Spinal cord (tissue), 10 donors: ENCODE results near the gene FEZ2. TPM values are rescaled to one million over a fixed set of nuclear protein-coding genes. Genes with fewer than 3 reads are reported as not detected.

ENCODE experiments used
- DNase-seq, 6 donors: peaks; one replicate each; pipeline versions ENCODE4 v3.0.0 to v3.0.0-alpha.2; 2013 to 2015; ENCODE audit warnings: low spot score in 6 of 6, low read depth in 4 of 6
- H3K27ac ChIP-seq: one replicate; pipeline ENCODE4 v1.5.1; 2013; ENCODE audit warnings: low read depth, low read length, control low read depth
- H3K27me3 ChIP-seq: one replicate; pipeline ENCODE4 v1.6.1; 2013; ENCODE audit warnings: low read length; ENCODE audit not compliant: control insufficient read depth, insufficient read depth
- H3K36me3 ChIP-seq: one replicate; pipeline ENCODE4 v1.6.1; 2013; ENCODE audit warnings: low read length; ENCODE audit not compliant: control insufficient read depth, insufficient read depth
- H3K4me1 ChIP-seq: one replicate; pipeline ENCODE4 v1.6.1; 2013; ENCODE audit warnings: low read length; ENCODE audit not compliant: control insufficient read depth, insufficient read depth
- H3K4me3 ChIP-seq: one replicate; pipeline ENCODE4 v1.5.1; 2013; ENCODE audit warnings: low read depth, low read length, control low read depth
- H3K9me3 ChIP-seq: one replicate; pipeline ENCODE4 v1.6.1; 2013; ENCODE audit warnings: low read length; ENCODE audit not compliant: control insufficient read depth, insufficient read depth
- WGBS: methylation state at CpG from one replicate; pipeline ENCODE4 v1.1.5; 2013; ENCODE audit warnings: missing lambda C conversion rate; ENCODE audit not compliant: insufficient coverage; 5-methylcytosine and 5-hydroxymethylcytosine counted together
- polyA plus RNA-seq, 2 donors: library from polyadenylated mRNA; unstranded; fragments of 120-200 nt; gene quantifications; one replicate each; pipeline ENCODE4 v1.2.1, GENCODE V29; 2013; ENCODE audit not compliant: insufficient read length in 2 of 2
- total RNA-seq, 2 donors: library from RNA; depleted of rRNA in 1 of 2; stranded (reverse); fragments of 120-200 nt in 1 of 2; fragments of >200 nt in 1 of 2; gene quantifications; one replicate each; pipeline versions ENCODE4 v1.2.3 to v1.2.4, GENCODE V29; 2013 to 2014
- donor health status: healthy.

Gene FEZ2
- total and polyA plus RNA-seq, 4 donors = 79.6 to 133 (median 110) TPM

DNA sequence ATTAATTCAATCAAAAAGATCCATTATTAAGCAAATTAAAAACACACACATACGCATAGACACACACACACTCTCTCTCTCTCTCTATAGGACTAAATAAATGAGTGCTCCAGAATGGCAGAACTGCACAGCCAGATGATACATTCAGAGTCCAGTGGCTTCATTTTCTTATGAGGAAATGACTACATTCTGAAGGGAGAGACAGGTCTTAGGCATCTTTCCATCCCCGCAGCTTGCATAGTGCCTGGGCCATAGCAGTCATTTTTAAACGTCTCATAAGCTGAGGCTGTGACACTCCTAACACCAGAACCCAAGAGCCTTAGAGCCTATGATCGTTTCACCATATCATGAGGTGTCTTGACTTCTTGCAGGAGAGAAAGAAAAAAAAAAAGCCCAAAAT, 31.1 kb downstream of the FEZ2 start:
- Histone ChIP-seq H3K4me3 (no peak overlapping the region), H3K9me3 (no peaks in the 10 kb centered on the region), H3K27ac (no peak overlapping the region), H3K4me1 (no peaks in the 10 kb centered on the region), H3K36me3 (peaks cover 9% of the 10 kb centered on the region), H3K27me3 (no peaks in the 10 kb centered on the region)
- DNase-seq = no peak
- no CpG with 5 or more reads among the region's 4 CpGs for WGBS

DNA sequence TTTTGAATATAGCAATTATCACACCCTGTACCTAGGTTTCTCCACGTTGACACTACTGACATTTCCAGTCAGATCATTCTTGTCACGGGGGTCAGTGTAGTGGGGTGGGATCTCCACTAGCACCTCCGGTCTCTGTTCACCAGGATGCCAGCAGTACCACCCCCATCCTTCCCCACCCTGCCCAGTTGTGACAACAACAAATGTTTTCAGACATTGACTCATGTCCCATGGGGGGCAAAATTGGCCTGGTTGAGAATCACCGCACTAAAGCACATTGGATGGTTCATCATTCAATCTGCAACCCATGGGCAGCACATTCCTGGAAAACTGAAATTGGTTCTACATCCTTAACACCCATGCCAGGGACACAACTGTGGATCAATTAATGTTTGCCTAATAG, 32.3 kb downstream of the FEZ2 start:
- 100% methylated on average over 1 of the region's 4 CpGs for WGBS
- H3K27me3 ChIP-seq = no peaks in the 10 kb centered on the region
- no peaks in the 10 kb centered on the region for H3K9me3 ChIP-seq
- peaks cover 2% of the 10 kb centered on the region for H3K4me1 ChIP-seq
- peaks cover 3% of the 10 kb centered on the region for H3K36me3 ChIP-seq
- no peak for DNase-seq
- no peak overlapping the region for H3K27ac ChIP-seq
- no peak overlapping the region for H3K4me3 ChIP-seq

DNA sequence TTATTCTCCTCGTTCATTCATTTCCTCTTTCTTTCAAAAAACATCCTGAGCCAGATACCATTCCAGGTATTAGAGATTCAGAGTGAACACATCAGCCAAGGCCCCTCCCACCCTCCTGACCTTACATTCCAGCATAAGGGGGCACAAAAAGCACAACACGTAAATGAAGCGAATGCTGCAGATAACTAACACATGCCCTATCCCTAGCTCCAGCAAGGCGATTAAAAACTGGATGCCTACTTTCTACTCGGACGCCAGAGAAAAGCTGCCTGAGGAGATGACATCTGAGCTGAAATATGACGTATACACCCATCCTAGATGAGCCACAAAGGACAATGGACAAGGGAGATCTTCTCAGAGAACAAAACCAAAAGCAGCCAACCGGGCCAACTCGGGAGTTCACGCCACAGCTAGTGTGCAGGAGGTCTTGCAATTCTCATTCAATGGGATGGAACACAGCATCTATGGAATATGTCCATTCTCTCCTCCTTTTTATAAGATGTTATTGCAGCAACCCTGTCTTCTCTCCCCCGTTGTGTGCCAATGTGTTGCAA, 33.5 kb downstream of the FEZ2 start:
- peaks cover 3% of the 10 kb centered on the region for H3K36me3 ChIP-seq
- no peak for DNase-seq
- H3K27me3 ChIP-seq = no peaks in the 10 kb centered on the region
- H3K4me3 ChIP-seq = no peak overlapping the region
- H3K9me3 ChIP-seq = no peaks in the 10 kb centered on the region
- no peak overlapping the region for H3K27ac ChIP-seq
- peaks cover 2% of the 10 kb centered on the region for H3K4me1 ChIP-seq
- 97% methylated on average over 8 of the region's 11 CpGs for WGBS

DNA sequence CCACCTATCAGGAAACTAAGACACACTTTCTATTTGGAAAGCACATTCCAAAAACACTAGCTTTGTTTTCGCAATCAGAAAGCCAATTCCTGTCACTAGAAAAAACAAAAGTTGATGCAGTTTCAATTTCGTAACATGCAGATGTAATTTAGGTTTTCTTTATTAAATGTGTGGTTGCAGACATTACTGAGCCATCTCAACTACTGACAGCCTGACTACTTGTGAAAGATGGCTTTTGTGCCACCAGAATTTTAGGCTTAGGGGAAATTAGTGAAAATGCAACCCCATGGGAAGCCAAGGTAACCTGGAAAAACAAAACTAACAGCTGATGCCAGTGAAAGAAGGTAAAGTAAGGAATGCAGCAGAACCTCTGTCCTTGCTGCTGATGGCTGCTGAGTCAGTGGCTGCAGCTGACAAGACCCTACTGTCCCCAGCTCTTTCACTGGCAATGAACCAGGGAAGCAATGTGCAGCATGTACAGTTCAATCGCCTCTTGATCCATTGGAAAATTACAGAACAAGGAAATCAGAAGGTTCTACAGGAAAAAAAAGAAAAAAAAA, 34.9 kb downstream of the FEZ2 start:
- H3K9me3 ChIP-seq = no peaks in the 10 kb centered on the region
- H3K36me3 ChIP-seq = peaks cover 3% of the 10 kb centered on the region
- H3K4me1 ChIP-seq = peaks cover 2% of the 10 kb centered on the region
- no peak overlapping the region for H3K27ac ChIP-seq
- 80% methylated on average over 1 of the region's 3 CpGs for WGBS
- DNase-seq = peak in 1 of 6 donors; percentile 35
- H3K4me3 ChIP-seq = no peak overlapping the region
- no peaks in the 10 kb centered on the region for H3K27me3 ChIP-seq

DNA sequence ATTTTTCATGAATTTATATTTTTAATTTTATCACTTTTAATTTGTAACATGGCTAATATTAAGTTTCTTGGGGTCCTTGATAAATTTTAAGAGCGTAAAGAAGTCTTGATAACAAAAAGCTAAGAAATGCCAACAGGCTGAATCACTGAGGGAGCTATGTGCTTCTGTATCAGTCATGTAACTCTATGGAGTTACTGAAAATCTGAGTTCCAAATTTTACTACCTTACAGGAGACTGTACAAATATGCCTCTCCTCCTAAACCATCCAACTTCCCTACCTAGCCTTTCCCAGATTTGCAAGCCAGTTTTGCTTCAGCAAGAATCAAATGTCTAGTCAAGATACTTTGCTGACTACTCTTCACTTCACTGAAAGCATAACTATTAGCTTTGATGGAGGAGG, 35.7 kb downstream of the FEZ2 start:
- DNase-seq = no peak
- H3K27ac ChIP-seq = no peak overlapping the region
- H3K4me1 ChIP-seq = peaks cover 2% of the 10 kb centered on the region
- no peaks in the 10 kb centered on the region for H3K9me3 ChIP-seq
- H3K27me3 ChIP-seq = no peaks in the 10 kb centered on the region
- no peak overlapping the region for H3K4me3 ChIP-seq
- WGBS = no CpG with 5 or more reads among the region's 1 CpG
- H3K36me3 ChIP-seq = peaks cover 3% of the 10 kb centered on the region

DNA sequence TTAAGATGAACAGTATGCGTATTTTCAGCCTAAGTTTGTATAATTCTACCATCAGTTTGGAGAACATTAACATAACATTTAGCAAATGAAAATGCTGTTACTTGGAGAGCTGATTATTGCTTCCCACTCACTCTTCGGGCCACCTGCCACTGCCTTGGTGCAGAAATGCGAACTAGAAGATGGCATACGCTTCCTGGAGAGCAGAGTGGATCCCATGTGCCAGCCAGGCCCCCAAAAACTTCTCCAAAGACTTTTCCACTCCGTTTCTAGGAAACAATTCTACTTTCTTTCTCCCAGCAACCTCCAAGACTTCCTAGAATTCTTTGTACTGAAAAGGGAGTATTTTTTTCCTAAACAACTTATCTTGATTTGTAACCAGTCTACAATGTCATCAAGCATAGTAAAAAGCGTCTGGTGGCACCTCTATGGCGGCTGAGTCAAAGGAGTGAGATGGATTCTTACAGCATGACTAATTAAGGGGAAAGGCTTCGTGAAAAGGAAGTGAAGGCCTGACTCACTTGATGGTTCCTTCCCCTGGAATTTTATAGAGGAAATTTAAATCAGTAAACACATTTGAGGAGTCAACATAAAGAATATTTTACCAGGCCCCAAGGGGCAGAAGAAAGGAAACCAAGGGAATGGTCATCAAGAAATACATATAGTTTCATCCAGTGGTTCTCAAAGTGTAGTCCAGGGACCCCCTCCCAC, 36.6 kb downstream of the FEZ2 start:
- Histone ChIP-seq H3K4me3 (no peak overlapping the region), H3K9me3 (no peaks in the 10 kb centered on the region), H3K27me3 (no peaks in the 10 kb centered on the region), H3K4me1 (peaks cover 2% of the 10 kb centered on the region), H3K36me3 (peaks cover 3% of the 10 kb centered on the region), H3K27ac (peak overlapping the region; percentile 30)
- 58% methylated on average over 3 of the region's 8 CpGs for WGBS
- peak in 5 of 6 donors; percentile 36 to 76 (median 46) for DNase-seq

DNA sequence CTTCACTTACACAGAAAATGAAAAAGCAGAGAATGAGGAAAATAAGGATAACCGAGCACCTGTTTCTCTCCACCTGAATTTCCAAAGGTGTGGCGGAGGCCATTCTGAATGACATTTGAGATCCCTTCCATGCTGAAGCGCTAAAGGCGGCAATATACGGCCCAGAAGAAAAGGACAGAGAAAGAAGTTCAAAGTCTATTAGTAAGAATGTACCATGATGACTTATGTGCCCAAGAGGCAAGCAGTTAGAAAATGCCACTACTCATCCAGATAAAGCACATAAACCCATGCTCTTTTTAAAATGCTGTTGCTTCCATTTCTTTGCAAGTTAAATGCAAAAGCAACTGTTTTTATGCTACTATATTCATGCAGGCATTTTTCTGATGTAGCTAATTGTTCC, 37.2 kb downstream of the FEZ2 start:
- H3K4me1 ChIP-seq = peaks cover 2% of the 10 kb centered on the region
- H3K27me3 ChIP-seq = no peaks in the 10 kb centered on the region
- H3K9me3 ChIP-seq = no peaks in the 10 kb centered on the region
- H3K27ac ChIP-seq = no peak overlapping the region
- H3K4me3 ChIP-seq = no peak overlapping the region
- 100% methylated on average over 1 of the region's 5 CpGs for WGBS
- no peak for DNase-seq
- H3K36me3 ChIP-seq = no peaks in the 10 kb centered on the region

DNA sequence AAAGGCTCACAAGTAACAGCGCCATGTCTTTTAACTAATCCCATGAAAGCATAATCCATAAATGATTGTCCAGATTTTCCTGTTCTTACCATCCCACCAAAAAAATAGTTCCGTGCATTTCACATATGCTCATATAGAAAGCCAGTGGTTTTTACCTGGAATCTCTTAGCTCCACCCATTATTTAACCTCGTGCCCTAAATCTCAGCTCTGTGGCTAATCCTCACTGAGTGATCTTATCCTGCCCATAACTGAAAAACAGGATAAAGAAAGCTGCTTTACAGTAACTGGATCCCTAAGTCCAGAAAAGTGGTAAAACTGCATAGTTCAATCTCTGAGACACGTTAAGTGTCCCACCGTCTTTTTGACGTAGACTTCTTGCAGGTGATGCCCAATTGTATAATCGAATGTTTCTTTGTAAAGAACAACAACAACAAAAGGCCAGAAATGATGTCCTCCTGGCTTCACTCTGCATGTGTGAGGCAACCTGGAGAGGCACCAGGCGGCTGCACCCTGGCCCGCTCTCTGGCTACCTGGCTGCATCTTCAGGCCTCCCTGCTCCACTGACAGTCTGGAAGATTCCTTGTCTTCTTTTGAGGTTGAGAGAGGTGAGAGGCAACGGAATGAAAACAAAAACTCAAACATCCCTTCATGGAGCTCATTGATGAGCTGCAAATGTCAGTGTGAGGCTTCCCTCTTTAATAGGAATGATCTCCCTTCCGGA, 38.6 kb downstream of the FEZ2 start:
- Histone ChIP-seq H3K27me3 (no peaks in the 10 kb centered on the region), H3K36me3 (no peaks in the 10 kb centered on the region), H3K9me3 (no peaks in the 10 kb centered on the region), H3K4me3 (no peak overlapping the region), H3K4me1 (peaks cover 2% of the 10 kb centered on the region), H3K27ac (no peak overlapping the region)
- WGBS = 86% methylated on average over 11 of the region's 11 CpGs
- no peak for DNase-seq

DNA sequence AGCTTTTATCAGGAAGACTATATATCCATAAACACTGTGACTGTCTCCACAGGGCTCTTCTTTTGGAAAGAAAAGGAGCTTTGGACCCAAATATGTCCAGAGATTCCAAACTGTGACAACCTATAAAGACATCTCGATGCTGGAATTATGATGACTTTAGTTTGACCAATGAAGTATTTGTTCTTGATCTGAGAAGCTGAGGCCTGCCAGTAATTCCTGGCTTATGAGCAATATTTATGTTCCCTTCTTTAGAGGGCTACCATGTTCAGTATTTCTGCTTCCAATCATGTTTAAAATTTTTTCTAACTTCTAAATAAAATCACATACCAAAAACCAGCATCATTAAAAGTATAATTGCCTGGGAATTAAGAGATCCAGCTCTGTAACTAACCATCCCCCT, 41.1 kb downstream of the FEZ2 start:
- no peak overlapping the region for H3K4me3 ChIP-seq
- DNase-seq = no peak
- H3K27ac ChIP-seq = no peak overlapping the region
- WGBS = no CpG with 5 or more reads among the region's 1 CpG
- H3K9me3 ChIP-seq = no peaks in the 10 kb centered on the region
- no peaks in the 10 kb centered on the region for H3K36me3 ChIP-seq
- H3K27me3 ChIP-seq = no peaks in the 10 kb centered on the region
- peaks cover 2% of the 10 kb centered on the region for H3K4me1 ChIP-seq
